Mucosa of descending colon (tissue), 3 donors: ENCODE measurements around the gene APOD. TPM values are rescaled to one million over a fixed set of nuclear protein-coding genes. Genes with fewer than 3 reads are reported as not detected.

Experiments
- ATAC-seq: fragments of 200-7000 bp; cut with Tn5 transposase; one replicate; pipeline ENCODE4 v1.9.1; 2020; ENCODE audit warnings: mild to moderate bottlenecking, moderate library complexity
- DNase-seq, 3 donors: peaks; one replicate each; pipeline ENCODE4 v3.0.0-alpha.2; 2020
- H3K36me3 ChIP-seq: fragments of 200-600 bp; one replicate; pipeline ENCODE4 v1.8.0; 2021; ENCODE audit warnings: low read depth, mild to moderate bottlenecking
- H3K4me1 ChIP-seq: fragments of 200-600 bp; one replicate; pipeline ENCODE4 v1.8.0; 2021; ENCODE audit warnings: low read depth, mild to moderate bottlenecking
- H3K4me3 ChIP-seq: fragments of 200-600 bp; one replicate; pipeline ENCODE4 v1.8.0; 2021; ENCODE audit warnings: mild to moderate bottlenecking
- H3K9me3 ChIP-seq: fragments of 200-600 bp; one replicate; pipeline ENCODE4 v1.8.0; 2021; ENCODE audit warnings: mild to moderate bottlenecking
- intact Hi-C, 2 donors: fragments of 100-400 bp; cut with DNase I in 1 of 2; cut with micrococcal nuclease in 1 of 2; formaldehyde crosslinking; loops; one replicate each; pipeline versions ENCODE4 v1.11.0 to v1.11.1; 2022; cut with DNase I, micrococcal nuclease
- total RNA-seq, 3 donors: library from RNA; stranded (reverse); fragmentation: NEBNext Ultra II Directional in 2 of 3; extraction: Animal tissue kit (Norgen Biotek cat#: 25700) in 2 of 3; gene quantifications; one replicate each; pipeline versions ENCODE4 v1.2.1 to v1.2.4, GENCODE V29; 2021 to 2023
- TF ChIP-seq, protein P1 (sequence below): fragments of 200-600 bp; IDR thresholded peaks from one replicate; pipeline ENCODE4 v1.8.0; 2022; ENCODE audit warnings: antibody characterized with exemption, mild to moderate bottlenecking
- donor health status: DM: no; HTN: no; CAD: no; lungs with moderate emphysema.
- donor health status: DM: no; HTN: no; CAD: no.
- donor health status: DM: no; HTN: yes; CAD: no.

APOD gene
- total RNA-seq, 3 donors from 2014 or later = 8.7 to 73.6 (median 10.7) TPM

GRCh38 chr3:195542698-195543499, 40.8 kb downstream of the APOD start, which contains the start of gene PPP1R2:
Gene PPP1R2, minus strand, starts transcription at chr3:195543325. Its CDS starts 300 bp downstream, at chr3:195543025.
- no peaks in the 10 kb centered on the region for H3K9me3 ChIP-seq
- H3K4me3 ChIP-seq = peak within 1 kb of the TSS; percentile 95
- ATAC-seq (peak; percentile 97), DNase-seq (peak; percentile 94 to 95 (median 95))
- H3K36me3 ChIP-seq = no peaks in the 10 kb centered on the region
- intact Hi-C loops = no loop called here
- TF ChIP-seq, protein P1, sequence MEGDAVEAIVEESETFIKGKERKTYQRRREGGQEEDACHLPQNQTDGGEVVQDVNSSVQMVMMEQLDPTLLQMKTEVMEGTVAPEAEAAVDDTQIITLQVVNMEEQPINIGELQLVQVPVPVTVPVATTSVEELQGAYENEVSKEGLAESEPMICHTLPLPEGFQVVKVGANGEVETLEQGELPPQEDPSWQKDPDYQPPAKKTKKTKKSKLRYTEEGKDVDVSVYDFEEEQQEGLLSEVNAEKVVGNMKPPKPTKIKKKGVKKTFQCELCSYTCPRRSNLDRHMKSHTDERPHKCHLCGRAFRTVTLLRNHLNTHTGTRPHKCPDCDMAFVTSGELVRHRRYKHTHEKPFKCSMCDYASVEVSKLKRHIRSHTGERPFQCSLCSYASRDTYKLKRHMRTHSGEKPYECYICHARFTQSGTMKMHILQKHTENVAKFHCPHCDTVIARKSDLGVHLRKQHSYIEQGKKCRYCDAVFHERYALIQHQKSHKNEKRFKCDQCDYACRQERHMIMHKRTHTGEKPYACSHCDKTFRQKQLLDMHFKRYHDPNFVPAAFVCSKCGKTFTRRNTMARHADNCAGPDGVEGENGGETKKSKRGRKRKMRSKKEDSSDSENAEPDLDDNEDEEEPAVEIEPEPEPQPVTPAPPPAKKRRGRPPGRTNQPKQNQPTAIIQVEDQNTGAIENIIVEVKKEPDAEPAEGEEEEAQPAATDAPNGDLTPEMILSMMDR = no peak
- peaks cover 8% of the 10 kb centered on the region for H3K4me1 ChIP-seq

DNA sequence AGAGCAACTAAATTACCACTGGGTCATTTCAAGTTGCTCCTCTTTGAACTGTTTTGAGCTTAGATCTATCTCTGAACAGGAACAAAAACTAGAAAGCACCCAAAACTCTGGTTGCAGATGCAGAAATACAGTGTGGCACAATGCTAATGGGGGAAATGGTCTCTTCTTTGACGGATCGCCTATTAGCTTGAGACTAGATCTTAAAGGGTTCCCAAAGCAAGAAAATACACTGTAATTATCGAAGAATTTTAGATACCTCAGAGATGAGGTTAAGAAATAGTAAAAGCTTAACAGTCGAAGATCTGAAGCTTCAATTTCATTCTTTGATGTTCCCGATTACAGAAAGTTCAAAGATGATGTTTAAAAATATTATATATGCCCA, 41.4 kb downstream of the APOD start:
- ATAC-seq (no peak), DNase-seq (no peak)
- intact Hi-C loops = no loop called here
- TF ChIP-seq, protein P1 = no peak
- Histone ChIP-seq H3K4me1 (peaks cover 12% of the 10 kb centered on the region), H3K4me3 (peak overlapping the region; percentile 95), H3K36me3 (no peaks in the 10 kb centered on the region), H3K9me3 (no peaks in the 10 kb centered on the region)

DNA sequence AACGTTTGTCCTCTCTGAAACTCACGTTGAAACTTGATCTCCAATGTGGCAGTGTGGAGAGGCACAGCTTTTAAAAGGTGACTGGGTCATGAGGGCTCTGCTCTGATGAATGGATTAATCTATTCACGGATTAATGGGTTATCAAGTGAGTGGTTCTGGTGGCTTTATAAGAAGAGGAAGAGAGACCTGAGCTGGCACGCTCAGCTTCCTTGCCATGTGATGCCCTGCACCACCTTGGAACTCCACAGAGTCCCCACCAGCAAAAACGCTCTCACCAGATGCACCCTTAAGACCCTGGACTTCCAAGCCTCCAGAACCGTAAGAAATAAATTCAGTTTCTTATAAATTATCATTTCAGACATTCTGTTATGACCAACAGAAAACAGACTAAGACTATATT, 43.2 kb downstream of the APOD start:
- intact Hi-C loops = no loop called here
- ATAC-seq (no peak), DNase-seq (no peak)
- TF ChIP-seq, protein P1 = no peak
- Histone ChIP-seq H3K9me3 (no peaks in the 10 kb centered on the region), H3K36me3 (no peaks in the 10 kb centered on the region), H3K4me1 (peaks cover 12% of the 10 kb centered on the region), H3K4me3 (no peak overlapping the region)

DNA sequence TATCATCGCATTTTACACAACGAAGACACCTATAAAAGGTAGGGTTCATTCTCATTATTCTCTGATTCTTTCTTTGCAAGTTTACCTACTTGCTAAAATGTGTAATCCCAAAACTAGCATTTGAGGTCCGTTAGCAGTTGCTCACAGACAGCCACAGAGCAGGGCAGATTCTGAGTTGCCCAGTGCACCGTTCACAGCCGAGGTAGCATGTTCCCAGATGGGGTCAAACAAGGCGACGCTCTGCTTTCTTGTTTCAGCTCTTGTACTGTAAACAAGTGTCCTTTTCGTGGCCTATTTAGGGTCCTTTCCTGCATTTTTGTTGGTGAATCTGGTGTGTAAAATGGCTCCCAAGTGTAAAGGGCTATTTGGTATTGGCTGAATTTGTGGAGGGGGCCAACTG, 43.7 kb downstream of the APOD start:
- Histone ChIP-seq H3K9me3 (no peaks in the 10 kb centered on the region), H3K4me3 (no peak overlapping the region), H3K36me3 (no peaks in the 10 kb centered on the region), H3K4me1 (peaks cover 12% of the 10 kb centered on the region)
- no peak for DNase-seq
- intact Hi-C loops = no loop called here
- ATAC-seq = no peak
- TF ChIP-seq, protein P1 = no peak

DNA sequence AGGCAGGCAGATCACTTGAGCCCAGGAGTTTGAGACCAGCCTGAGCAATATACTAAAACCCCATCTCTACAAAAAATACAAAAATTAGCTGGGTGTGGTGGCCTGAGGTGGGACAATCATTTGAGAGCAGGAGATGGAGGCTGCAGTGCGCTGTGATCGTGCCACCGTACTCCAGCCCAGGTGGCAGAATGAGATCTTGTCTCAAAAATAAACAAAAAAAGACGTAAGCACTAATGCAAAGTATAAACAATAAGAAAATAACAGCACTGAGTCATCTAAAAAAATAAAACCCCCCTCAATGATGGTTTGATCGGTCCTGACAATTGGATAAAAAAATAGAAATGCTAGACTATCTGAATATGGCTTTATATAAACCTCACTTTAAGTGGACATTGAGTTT, 44.3 kb downstream of the APOD start:
- Histone ChIP-seq H3K9me3 (no peaks in the 10 kb centered on the region), H3K4me1 (peaks cover 12% of the 10 kb centered on the region), H3K4me3 (no peak overlapping the region), H3K36me3 (no peaks in the 10 kb centered on the region)
- intact Hi-C loops = no loop called here
- DNase-seq (no peak), ATAC-seq (no peak)
- TF ChIP-seq, protein P1 = no peak
